Measurements from ENCODE around the gene GDPD4.
"Not testable (repeated sequence)": the region's sequence is repeated elsewhere in the genome, so short reads cannot be mapped to it uniquely, and the experiment has no call there.

GDPD4 gene, protein sequence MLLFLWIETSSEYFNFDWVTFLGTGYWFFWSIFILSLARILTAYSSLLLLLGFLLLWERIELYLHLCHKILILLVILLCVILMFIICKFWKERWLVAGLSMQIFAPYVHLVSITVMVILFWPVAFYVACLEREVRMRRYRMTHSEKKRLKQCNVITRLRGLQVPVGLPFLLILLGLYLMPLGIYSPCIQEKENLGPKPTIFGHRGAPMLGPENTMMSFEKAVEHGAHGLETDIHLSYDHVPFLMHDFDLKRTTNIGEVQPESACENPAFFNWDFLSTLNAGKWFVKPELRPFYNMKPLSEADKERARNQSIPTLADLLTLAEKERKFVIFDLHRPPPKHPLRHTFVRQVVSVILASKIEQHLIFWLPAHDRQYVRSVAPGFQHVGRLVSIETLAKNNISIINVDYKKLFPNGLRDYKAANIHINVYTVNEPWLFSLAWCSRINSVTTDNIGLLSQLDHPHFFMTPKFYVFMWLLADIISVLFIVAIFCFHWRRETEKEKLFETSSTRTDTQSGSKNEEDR

DNA sequence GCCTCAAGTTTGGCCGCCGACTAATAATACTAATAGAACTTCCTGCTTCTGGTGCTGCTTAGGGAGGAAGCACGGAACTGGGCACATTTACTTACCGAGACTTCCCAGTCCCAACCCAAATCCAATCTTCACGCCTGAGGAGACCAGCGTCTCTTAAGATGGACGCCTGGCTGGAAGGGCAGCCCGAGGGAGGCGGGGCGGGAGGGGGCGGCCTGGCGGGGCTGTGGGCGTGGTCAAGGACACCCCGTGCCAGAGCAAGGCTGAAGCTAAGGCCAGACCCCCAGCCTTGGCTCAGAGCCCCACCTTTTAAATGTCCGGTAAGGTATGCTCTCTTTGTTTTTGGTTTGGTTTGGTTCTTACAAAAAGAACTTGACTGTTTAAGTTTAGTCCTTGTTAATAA, at the start of gene GDPD4:
TSS of gene GDPD4 (minus strand) at position 177 of the 400 bp plus-strand sequence. CDS start 16,549 bp downstream, outside the sequence.
- DNase-seq, result no peak

DNA sequence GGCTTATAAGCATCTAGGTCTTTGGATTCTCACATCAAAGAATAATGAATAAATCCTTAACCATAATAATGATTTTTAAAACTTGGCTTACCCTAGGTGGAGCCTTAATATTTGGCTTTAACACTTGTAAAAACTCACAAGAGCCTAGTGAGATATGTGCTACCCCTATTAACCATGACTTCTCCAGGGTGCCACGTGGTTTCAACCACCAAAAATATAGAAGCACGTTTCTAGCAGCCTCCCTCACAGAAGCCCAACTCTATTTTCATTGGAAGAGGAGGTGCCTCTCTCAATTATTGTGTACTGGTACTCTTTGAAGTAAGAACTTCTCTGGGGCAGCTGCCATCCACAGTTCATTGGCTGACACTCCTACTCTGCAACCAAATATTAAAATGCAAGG, 46.5 kb upstream of the GDPD4 start:
- no peak for DNase-seq

GRCh38 chr11:77346906-77347603, 45.6 kb upstream of the GDPD4 start:
- DNase-seq, result no peak

GRCh38 chr11:77345621-77346020, 44.1 kb upstream of the GDPD4 start:
- DNase-seq, result no peak

DNA sequence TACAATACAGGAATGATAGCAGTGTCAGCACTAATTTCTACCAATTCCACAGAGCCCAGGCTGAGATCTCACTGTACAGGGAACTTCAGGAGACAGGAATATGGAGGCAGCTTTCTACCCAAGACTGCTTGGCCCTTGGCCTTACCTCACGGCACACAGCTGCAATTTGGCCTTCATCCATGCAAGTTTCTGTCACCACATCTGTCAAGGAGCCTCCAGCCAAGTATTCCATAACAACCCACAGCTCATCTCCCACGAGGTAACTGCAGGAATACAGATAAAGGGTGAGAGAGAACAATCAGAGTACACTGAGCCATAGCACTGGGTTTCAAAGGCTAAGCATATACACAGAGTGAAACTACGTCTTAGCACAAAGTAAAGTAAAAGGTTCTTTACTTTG, 39.0 kb upstream of the GDPD4 start:
- no peak for DNase-seq

DNA sequence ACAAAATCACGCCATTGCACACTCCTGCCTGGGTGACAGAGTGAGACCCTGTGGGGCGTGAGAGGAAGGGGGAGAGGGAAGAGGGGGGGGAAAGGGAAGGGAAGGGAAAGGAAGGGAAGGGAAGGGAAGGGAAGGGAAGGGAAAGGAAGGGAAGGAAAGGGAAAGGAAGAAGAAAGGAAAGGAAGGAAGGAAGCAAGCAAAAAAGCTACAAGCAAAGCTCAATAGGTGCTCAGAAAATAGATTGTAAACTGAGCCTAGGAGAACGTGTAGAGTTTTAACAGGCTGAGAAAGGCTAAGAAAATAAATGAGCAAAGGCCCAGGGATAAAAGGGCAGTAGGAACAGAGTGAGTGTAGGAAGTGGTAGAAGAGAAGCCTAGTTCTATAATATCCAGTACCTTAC, 30.8 kb upstream of the GDPD4 start:
- DNase-seq, result no peak

DNA sequence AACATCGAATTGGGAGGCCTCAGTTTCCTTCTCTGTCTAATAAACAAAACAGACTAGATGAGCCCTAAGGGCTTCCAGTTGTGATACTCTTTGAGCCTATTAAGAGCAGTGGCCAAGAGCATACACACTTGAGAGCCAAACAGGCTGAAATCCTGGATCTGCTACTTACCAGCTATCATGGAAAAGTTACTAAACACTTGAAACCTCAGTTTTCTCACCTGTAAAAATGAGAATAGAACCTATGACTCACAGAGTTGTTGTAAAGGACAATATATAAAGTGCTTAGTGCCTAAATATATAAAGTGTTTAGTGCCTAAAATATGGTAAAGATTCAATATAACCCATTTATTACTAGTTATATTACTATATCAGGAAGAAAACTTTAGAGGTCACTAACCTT, 23.7 kb upstream of the GDPD4 start:
- no peak for DNase-seq

- DNase-seq, result no peak
Observed at GRCh38 chr11:77324508-77324907, 23.0 kb upstream of the GDPD4 start.

GRCh38 chr11:77322926-77323590, 21.6 kb upstream of the GDPD4 start:
- no peak for DNase-seq

GRCh38 chr11:77322506-77322905, 21.0 kb upstream of the GDPD4 start:
- no peak for DNase-seq

- DNase-seq, result no peak
Observed at GRCh38 chr11:77320351-77320750, 18.9 kb upstream of the GDPD4 start.

DNA sequence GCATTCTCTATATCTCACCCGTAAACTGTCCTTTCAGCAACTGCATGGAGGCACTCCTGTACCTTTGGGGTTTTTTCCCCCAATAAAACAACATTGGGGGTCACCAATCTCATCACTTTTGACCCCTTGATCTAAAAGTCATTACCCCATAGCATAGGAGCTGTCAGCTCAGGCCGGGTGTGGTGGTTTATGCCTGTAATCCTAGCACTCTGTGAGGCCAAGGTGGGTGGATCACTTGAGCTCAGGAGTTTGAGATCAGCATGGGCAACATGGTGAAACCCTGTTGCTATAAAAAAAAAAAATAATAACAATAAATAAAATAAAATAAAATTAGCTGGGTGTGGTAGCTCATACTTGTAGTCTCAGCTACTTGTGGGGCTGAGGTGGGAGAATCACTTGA, 17.1 kb upstream of the GDPD4 start:
- DNase-seq, result no peak

- no peak for DNase-seq
Observed at GRCh38 chr11:77316733-77317342, 15.4 kb upstream of the GDPD4 start.

- no peak for DNase-seq
Observed at GRCh38 chr11:77312107-77312506, 10.6 kb upstream of the GDPD4 start.

GRCh38 chr11:77311701-77312100, 10.2 kb upstream of the GDPD4 start:
- DNase-seq, result no peak

GRCh38 chr11:77310721-77311120, 9.2 kb upstream of the GDPD4 start:
- DNase-seq, result no peak

GRCh38 chr11:77309401-77310085, 8.1 kb upstream of the GDPD4 start:
- DNase-seq, result no peak

GRCh38 chr11:77308838-77309237, 7.4 kb upstream of the GDPD4 start:
- no peak for DNase-seq

GRCh38 chr11:77303328-77303727, 1.8 kb upstream of the GDPD4 start:
- no peak for DNase-seq

DNA sequence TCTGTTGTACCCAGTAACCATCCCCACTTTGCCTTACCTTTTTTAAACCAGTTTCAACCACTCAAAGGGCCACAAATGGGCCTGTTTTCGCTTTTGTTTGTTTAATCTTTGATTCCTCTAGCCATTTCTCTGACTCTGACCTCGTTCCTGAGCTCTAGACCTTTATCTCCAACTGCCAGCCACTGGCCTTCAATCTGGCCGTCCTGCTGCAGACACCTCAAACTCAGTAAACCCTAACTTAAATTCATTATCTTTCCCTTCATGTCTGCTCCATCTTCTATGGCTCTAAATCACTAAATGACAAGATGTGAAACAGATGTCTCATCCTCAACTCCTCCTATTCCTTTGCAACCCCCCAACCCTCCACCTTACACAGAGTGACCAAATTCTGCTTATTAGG, 1.3 kb upstream of the GDPD4 start:
- no peak for DNase-seq

DNA sequence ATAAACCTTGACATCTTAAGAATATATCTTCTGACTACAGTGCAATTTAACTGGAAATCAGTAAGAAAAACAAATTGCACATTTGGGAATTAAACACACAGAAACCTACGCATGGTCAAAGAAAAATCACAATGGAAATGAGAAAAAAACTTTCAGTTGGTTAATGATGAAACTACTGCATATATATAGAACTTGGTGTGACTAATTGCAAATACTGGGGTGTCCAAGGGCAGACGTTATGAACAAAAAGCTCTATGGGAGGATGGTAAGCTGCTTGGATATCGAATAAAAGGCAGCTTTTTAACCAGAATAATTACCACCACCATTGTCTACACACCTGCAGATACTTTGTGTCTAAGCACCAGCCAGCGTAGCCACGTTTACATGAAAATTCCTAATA, 791 bp downstream of the GDPD4 start:
- no peak for DNase-seq

- not testable (repeated sequence) for DNase-seq
Observed at GRCh38 chr11:77300028-77300427, 1.5 kb downstream of the GDPD4 start.

Measured in left hindlimb (tissue), 1 donor.